Tongue (tissue), 2 donors: Measurements from ENCODE around the gene CEMP1. TPM values are rescaled to one million over a fixed set of nuclear protein-coding genes. Genes with fewer than 3 reads are reported as not detected.

Experiments
- DNase-seq: peaks from one replicate; pipeline ENCODE4 v3.0.0-alpha.2; 2015
- total RNA-seq: library from RNA; depleted of rRNA; stranded (reverse); fragments of >200 nt; gene quantifications from one replicate; pipeline ENCODE4 v1.2.3, GENCODE V29; 2014

Gene CEMP1
- total RNA-seq, 1 donor from 2014 or later: 0.72 TPM

DNA sequence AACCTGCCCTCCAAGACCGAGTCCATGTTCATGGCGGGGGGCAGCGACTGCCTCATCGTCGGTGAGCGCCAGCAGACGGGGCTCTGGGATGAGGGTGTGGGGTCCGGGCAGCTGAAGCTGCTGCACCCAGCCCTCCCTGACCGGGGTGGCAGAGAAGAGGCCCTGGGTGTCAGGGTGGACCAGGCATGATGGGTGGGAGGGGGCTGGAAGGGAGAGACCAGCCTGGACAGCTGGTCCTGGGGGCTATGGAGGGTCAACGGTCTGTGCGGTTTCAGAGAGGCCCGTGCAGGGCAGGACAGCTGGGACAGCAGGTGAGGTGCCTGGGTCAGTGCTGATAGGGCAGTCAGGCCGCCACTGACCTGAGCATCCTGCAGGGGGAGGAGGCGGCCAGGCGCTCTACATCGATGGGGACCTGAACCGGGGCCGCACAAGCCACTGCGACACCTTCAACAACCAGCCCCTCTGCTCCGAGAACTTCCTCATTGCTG is 30.7 kb downstream of the CEMP1 start:
- DNase-seq: no peak

DNA sequence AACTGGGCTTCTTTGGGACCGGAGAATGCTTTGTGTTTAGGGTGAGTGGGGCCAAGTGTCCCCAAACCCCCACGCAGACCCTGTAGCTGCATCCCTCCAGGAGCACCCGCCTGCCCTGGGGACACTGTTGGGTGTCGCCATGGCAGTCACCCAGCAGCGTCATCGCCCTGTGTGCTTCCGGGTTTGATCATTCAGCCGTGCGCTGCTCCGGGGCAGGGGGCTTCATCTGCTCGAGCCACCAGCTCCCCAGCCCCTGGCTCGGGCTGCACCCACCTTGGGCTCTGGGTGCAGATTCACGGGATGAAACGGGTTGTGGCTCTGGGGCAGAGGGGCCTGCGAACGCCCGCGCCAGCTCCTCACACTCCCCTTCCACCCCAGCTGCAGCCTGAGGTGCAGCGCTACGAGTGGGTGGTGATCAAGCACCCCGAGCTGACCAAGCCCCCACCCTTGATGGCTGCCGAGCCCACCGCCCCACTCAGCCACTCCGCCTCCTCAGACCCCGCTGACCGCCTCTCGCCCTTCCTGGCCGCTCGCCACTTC is 31.2 kb downstream of the CEMP1 start:
- no peak for DNase-seq

DNA sequence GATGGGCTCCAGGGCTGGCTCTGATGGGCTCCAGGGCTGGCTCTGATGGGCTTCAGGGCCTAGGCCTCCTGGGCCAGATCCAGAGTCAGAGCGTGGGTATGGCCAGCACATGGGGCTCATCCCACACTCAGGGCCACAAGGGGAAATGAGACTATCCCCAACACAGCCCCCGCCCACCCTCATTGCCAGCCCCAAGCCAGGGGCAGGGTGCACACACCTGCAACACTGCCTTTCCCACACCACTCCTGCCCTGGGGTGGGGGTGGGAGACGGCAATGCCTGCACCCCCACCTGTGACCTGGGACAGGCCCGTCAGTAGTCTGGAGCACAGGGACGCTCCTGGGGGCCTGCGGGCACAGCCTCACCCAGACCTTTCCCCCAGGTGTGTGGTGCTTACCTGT is 31.8 kb downstream of the CEMP1 start:
- no peak for DNase-seq

DNA sequence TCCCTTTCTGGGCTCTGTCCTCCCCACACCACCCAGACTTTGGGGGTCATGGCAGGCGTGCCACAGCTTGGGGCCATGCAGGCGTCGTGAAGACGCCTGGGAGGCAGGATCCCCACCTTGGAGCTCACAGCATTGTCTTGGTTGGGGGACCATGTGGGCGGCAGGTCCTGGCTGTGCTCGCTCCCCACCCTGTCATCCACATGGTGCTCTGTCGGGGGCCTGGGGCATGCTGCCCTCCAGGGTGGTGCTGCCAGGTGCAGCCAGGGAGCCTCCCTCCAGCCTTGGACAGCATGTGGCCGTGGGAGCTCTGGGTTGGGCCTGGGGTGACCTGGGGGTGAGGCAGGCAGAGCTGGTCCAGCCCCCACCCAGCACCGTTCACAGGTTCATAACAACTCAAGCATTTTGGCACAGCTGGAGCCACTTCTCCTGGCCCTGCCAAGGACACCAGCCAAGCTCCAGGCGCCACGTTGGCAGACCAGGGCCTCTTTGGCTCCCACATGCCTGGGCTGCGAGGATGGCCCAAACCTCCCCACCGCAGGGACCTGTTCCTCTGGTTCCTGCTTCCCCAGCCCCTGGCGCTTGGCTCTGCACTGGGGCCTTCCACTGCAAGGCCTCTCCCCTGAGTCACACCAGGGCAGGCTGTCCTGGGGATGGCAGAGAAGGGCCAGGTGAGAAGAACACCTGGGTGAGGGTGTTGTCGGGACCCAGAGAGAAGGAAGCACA is 32.5 kb downstream of the CEMP1 start:
- no peak for DNase-seq

DNA sequence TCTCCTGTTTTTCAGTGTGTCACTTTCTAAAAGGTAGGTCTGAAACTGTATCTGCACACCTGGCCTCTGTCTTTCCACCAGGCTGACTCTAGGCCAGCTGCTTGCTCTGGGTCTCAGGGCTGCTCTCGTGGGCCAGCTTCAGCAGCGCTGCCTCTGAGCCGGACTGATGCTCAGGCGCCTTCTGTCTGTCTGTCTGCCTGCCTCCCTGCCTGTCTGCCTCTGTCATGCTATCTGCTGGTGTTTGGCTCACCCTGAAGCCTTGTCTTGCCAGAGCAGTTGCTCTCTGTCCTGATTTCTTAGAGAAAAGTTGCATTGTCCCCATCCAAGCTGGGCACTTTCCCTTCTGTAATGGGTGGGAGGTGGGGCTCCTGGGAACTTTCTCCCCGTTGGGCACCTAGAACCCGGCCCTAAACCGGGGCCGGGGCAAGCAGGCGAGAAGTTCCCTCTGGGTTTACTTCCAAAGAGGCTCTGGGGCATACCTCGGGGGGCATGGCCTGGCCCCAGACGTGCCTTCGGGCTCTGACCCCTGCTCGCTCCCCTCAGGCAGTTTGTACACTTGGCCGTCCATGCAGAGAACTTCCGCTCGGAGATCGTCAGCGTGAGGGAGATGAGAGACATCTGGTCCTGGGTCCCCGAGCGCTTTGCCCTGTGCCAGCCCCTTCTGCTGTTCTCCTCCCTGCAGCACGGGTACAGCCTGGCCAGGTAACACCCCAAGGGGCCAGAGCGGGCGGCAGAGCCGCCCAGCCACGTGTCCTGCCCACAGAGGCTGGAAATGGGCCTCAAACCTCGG is 33.3 kb downstream of the CEMP1 start:
- no peak for DNase-seq

DNA sequence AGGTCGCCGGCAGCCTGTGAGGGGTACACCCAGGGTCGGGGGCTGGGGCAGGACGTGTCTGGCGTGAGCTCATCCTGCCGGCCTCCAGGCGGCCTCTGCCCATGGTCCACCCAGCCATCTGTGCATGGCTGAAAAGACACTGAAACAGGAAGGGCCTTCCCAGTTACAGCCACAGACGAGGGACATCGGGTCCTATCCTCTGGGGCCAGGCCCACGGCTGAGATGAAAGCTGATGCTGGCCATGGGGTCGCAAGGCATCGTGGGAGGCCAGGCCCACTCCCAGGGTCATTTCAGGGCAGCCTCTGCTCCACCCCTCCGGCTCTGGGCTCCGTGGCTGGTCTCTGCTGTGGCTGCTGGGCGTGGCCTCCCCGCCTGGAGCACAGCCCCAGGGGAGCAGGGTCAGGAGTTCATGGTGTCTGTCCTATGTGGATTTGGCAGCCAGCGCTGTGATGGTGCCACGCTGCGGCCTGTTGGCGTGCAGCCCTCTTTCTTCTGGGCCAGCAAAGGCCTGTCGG is 34.0 kb downstream of the CEMP1 start:
- DNase-seq: peak; percentile 84

DNA sequence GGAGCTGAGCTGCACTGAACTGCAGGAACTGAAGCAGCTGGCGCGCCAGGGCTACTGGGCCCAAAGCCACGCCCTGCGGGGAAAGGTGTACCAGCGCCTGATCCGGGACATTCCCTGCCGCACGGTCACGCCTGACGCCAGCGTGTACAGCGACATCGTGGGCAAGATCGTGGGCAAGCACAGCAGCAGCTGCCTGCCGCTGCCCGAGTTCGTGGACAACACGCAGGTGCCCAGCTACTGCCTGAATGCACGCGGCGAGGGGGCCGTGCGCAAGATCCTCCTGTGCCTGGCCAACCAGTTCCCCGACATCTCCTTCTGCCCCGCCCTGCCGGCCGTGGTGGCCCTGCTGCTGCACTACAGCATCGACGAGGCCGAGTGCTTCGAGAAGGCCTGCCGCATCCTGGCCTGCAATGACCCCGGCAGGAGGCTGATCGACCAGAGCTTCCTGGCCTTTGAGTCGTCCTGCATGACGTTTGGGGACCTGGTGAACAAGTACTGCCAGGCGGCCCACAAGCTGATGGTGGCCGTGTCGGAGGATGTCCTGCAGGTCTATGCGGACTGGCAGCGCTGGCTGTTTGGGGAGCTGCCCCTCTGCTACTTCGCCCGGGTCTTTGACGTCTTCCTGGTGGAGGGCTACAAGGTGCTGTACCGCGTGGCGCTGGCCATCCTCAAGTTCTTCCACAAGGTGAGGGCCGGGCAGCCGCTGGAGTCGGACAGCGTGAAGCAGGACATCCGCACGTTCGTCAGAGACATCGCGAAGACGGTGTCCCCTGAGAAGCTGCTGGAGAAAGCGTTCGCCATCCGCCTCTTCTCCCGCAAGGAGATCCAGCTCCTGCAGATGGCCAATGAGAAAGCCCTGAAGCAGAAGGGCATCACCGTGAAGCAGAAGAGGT is 34.7 kb downstream of the CEMP1 start:
- DNase-seq: no peak

DNA sequence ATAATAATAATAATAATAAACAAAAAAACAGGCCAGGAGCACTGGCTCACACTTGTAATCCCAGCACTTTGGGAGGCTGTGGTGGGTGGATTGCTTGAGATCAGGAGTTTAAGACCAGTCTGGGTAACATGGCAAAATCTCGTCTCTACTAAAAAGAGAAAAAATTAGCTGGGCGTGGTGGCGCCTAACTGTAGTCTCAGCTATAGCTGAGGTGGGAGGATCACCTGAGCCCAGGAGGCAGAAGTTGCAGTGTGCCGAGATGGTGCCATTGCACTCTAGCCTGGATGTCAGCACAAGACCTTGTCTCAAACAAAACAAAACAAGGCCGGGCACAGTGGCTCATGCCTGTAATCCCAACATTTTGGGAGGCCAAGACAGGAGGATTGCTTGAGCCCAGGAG is 36.2 kb downstream of the CEMP1 start:
- no peak for DNase-seq

DNA sequence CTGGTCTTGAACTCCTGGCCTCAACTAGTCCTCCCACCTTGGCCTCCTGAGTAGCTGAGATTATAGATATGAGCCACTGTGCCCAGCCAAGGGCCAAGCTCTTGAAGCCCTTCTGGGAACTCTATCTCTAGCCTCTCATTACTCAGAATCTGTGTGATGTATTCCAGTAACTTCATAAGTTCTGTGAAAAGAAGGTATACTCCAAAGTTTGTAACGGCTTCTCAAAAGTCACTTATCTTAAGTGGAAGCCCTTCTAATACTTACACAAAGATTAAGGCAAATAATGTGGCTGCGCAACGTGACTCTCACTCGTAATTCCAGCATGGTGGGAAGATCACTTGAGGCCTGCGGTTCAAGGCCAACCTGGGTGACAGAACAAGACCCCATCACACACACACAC is 36.6 kb downstream of the CEMP1 start:
- no peak for DNase-seq

DNA sequence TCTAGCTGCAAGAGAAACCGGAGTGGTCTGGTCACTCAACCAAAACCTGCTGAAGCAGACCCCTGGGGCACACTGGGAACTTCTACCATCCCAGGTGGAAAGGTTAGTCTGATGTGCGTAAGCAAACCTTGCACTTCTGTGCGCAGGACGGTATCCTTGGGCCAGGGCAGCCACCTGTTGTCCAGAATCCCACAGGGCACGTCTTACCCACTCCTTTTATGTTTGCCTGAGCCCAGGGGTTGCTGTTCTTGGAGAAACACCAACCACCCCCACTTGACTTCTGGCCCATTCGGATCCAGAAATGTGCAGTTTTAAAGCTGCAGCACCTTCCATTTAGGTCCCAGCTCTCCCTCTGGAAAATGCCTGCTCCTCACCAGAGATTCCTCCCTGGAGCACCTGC is 37.6 kb downstream of the CEMP1 start:
- DNase-seq: no peak

DNA sequence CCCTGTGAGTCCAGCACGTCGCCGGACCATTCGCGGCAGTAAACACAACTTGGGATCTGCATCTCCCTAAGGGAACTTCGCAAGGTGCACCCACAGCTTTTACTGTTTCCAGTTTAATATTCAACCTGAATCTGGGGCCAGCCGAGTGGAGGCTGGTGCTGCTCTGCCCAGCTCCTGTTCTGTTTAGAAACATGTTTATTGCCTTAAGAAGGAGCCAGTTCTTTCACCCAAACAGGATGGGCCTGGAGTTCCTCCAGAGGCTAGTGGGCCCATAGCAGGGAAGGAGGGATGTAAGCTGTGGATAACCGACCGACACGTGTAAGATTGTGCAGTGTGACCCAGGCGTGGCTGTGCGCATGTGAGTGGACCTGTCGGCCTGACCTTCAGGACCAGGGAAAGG is 38.9 kb downstream of the CEMP1 start:
- DNase-seq: no peak

DNA sequence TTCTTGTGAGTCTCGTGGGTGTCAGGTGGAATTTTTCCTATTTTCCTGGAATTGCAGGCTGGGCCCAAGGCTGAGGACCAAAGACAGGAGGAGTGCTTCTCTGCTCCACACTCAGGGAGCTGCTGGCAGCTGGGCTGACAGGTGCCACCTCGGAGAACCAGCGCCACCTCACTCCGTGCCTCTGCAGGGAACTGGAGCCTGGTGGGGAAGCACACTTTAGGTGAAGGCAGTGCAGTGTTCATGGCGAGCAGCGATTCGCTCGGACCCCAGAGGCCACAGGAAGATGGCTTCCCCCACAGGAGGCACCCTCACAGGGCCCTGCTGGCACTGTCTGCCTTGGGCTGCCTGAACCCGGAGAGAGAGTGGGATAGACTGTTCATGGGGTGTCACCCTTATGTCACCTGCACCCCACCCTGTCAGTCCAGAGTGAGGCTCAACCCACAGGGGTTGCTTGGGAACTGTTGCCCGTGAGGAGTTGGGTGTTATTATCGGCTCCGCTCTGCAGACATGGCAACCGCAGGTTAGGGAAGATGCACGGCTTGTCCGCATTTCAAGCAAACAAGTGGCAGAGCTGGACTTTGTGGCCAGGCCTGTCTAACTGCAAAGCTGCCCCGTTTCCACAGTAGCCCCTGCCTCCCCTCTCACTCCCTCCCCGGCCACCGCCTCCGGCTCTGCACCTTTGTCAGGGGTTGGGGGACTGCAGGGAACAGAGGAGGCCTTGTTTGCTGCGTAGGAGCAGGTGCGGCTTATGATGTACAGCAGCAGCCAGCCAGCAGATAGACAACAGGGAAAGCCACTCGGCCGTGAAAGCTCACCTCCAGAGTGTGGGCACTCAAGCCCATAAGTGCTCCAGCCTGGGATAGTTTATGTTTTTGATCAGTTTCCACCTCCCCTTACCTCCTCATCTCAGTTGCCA is 40.8 kb downstream of the CEMP1 start:
- DNase-seq: no peak

DNA sequence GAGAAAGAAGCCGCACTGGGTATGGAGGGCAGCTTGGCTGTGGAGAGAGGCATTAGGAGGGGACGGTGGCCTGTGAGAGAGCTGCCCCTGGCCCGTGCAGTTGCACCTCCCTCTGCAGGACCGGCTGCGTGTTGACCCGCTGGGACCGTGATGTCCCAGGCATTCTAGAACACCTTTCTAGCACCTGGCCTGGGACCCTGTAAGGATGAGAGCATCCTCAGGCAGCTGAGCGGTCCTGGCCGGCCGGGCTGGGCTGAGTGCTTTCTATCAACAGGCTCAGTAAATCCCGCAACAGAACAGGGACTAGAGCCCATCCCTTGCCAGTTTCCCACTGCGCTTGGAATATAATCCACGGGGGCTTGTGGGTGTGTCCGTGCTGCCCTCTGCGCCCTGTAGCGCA is 41.6 kb downstream of the CEMP1 start:
- no peak for DNase-seq

DNA sequence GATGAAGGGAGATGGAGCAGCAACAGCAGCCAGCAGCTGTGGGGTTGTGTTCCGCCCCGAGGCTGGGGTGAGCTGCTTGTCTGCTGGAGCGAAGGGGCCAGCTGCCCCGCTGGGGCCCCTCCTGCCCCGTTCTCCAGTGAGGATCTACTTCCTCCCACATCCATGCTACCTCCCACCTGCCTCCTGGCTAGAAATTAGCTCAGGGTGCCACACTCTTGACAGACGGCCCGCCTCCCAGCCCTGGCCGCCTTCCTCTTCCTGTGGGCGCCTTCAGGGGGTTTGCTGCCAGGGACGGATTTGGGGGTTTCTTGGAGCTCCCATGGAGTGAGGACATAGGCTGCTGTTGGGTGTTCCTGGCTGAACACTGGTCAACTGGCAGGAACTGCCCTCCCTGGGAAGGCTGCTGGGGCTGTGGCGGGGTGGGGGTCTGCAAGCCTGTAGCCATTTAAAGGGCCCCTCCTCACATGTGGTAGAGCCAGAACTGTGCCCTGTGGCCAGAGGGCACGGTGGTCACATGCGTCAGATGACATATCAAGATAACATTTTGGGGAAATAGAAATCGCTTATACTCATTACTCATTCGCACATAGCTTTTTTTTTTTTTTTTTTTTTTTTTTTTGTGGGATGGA is 43.2 kb downstream of the CEMP1 start:
- peak; percentile 79 for DNase-seq

DNA sequence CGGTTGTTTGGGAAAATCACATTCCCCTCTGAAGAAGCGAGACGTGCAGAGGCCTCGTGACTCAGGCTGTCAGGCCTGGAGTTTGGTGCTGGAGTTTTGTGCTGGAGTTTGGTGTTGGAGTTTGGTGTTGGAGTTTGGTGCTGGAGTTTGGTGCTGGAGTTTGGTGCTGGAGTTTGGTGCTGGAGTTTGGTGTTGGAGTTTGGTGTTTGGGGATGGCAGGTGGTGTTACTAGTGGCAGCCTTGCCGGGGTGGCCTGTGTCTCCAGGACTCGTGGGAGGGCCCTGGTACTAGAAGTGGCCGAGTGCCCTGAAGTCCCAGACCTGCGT is 43.7 kb downstream of the CEMP1 start:
- DNase-seq: no peak

DNA sequence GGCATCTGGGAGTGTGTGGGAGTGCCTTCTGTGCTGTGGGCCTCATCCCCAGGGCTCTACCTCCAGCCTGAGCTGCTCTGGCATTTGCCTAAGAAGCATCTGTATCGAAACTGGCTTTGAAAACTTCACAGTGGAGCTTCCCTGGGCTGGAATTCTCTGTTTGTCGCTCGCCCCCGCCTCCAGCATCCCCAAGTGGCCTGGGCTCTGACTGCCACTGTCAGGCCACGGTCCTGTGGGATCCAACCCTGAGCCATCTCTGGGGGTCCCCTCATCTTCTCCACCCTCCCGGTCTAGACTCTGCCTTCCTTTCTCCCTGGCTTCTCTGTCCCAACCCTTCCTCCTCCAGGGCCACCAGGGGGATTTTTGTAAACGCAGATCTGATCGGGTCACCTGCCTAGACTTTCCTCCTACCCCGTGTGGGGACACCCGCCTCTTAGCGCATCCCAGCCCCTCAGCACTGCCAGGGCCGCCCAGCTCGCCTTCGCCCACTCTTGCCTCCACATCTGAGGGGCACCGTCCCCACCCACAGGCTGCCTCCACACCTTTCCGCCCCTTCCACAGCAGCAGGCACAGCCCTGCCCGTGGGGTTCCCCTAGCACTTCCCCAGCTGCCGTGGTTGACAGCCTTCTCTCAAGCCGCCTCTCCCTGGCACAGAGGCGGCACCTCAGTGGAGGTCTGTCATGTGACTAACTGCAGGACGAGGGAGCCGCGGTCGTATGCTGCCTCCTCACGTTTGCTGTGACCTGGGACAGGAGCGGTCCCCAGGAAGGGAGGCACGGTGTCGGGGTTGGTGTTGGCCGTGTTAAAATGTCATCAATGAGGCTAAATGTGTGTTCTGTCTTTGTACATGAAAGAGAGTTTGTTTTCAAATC is 44.3 kb downstream of the CEMP1 start:
- DNase-seq: peak; percentile 60

DNA sequence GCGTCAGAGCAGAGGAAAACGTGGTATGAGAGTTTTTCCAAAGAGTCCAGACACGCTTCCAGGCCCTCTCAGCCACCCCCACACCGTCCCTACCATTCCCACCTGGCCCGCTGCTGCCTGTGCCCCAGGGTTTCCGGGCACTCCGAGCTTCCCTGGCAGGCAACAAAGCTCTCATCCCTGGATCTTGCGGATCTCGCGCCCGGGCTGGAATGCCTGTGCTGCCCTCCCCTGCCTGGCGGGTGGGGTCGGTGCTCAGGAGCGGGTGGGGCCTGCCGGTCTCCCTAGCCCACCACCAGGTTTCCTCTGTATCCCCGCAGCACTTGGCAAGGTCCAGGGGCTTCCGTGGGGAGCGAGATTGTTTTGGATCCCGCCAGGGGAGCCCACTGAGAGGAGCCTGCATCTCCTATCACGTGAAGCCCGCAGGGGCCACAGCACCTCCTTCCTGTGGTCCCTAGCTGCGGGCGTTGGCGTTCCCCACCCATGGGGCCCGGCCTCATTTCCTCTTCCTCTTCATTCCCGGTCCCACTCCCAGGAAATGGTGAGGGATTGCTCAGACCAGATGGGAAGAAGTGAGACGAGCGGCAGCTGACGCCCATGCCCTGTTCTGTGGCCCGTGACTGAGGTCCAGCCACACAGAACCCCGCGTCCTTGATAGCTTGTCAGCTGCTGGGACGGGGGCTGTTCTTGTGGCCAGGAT is 45.2 kb downstream of the CEMP1 start:
- DNase-seq: no peak

DNA sequence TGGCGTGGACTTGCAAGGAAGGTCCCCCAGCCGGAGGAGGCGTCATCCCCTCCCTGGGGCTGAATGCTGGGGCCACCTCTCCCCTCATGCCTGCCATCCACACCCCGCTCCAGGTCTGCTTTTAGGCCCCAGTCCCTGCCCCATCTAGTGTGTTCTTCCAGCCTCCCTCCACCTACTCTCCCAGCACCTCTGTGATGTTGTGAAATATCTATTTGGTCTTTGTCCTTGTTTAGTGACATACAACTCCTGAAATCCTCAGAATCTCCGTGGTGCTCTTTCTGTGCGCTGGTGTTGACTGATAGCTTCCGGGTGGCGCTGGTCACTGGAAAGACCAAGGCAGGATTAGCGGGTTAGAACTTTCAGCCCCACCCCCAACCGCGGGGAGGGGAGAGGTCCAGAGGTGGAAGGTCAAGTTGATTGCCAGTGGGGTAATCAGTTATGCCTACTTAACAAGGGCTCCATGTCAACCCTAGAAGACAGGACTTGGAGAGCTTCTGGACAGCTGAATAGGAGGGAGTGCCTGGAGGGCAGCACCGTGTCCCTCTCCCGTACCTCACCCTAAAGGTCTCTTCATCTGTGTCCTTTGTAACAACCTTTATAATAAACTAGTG is 46.2 kb downstream of the CEMP1 start:
- no peak for DNase-seq
